ENCODE measurements around the gene GLIS2. TPM values are rescaled to one million over a fixed set of nuclear protein-coding genes. Genes with fewer than 3 reads are reported as not detected.

GLIS2 gene
- total and polyA plus RNA-seq, 4 donors, result 0.68 to 1.4 (median 1.1) TPM

DNA sequence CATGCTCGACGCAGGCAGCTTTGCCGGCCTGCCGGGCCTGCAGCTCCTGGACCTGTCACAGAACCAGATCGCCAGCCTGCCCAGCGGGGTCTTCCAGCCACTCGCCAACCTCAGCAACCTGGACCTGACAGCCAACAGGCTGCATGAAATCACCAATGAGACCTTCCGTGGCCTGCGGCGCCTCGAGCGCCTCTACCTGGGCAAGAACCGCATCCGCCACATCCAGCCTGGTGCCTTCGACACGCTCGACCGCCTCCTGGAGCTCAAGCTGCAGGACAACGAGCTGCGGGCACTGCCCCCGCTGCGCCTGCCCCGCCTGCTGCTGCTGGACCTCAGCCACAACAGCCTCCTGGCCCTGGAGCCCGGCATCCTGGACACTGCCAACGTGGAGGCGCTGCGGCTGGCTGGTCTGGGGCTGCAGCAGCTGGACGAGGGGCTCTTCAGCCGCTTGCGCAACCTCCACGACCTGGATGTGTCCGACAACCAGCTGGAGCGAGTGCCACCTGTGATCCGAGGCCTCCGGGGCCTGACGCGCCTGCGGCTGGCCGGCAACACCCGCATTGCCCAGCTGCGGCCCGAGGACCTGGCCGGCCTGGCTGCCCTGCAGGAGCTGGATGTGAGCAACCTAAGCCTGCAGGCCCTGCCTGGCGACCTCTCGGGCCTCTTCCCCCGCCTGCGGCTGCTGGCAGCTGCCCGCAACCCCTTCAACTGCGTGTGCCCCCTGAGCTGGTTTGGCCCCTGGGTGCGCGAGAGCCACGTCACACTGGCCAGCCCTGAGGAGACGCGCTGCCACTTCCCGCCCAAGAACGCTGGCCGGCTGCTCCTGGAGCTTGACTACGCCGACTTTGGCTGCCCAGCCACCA lies 65.4 kb downstream of the GLIS2 start:
- WGBS, result 80% methylated on average over 59 of the region's 59 CpGs
- Histone ChIP-seq H3K9ac (ENCODE audit: low read depth in 1 of 2, low read length in 2 of 2) (no peak overlapping the region), H3K27ac (ENCODE audit: low read depth in 1 of 2, low read length in 2 of 2) (no peak overlapping the region), H3K4me1 (ENCODE audit: control insufficient read depth in 4 of 4, insufficient read depth in 4 of 4, low read length in 3 of 4) (peaks cover 9 to 41% (median 30%) of the 10 kb centered on the region in 4 donors), H3K27me3 (ENCODE audit: control insufficient read depth in 4 of 4, insufficient read depth in 4 of 4, low read length in 3 of 4) (no peaks in the 10 kb centered on the region), H3K9me3 (ENCODE audit: control insufficient read depth in 4 of 4, low read length in 3 of 4) (no peaks in the 10 kb centered on the region), H3K36me3 (ENCODE audit: control insufficient read depth in 4 of 4, insufficient read depth in 3 of 4, low read depth in 1 of 4, low read length in 3 of 4) (peaks cover 0 to 17% (median 7%) of the 10 kb centered on the region in 4 donors), H3K4me3 (ENCODE audit: low read depth in 1 of 3, low read length in 3 of 3) (no peak overlapping the region)
- TF ChIP-seq NR2F2 (IDR thresholded peaks at IDR 0.05) (no peak), RAD21 (IDR thresholded peaks at IDR 0.05) (no peak), EGR1 (IDR thresholded peaks at IDR 0.05; ENCODE audit: low read depth in 2 of 2) (no peak), GABPA (IDR thresholded peaks at IDR 0.05 in 1 of 2, conservative IDR thresholded peaks at IDR 0.05 in 1 of 2) (no peak)
- DNase-seq (ENCODE audit: low spot score), result no peak

DNA sequence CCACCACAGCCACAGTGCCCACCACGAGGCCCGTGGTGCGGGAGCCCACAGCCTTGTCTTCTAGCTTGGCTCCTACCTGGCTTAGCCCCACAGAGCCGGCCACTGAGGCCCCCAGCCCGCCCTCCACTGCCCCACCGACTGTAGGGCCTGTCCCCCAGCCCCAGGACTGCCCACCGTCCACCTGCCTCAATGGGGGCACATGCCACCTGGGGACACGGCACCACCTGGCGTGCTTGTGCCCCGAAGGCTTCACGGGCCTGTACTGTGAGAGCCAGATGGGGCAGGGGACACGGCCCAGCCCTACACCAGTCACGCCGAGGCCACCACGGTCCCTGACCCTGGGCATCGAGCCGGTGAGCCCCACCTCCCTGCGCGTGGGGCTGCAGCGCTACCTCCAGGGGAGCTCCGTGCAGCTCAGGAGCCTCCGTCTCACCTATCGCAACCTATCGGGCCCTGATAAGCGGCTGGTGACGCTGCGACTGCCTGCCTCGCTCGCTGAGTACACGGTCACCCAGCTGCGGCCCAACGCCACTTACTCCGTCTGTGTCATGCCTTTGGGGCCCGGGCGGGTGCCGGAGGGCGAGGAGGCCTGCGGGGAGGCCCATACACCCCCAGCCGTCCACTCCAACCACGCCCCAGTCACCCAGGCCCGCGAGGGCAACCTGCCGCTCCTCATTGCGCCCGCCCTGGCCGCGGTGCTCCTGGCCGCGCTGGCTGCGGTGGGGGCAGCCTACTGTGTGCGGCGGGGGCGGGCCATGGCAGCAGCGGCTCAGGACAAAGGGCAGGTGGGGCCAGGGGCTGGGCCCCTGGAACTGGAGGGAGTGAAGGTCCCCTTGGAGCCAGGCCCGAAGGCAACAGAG lies 66.3 kb downstream of the GLIS2 start:
- Histone ChIP-seq H3K27me3 (ENCODE audit: control insufficient read depth in 4 of 4, insufficient read depth in 4 of 4, low read length in 3 of 4) (no peaks in the 10 kb centered on the region), H3K9ac (ENCODE audit: low read depth in 1 of 2, low read length in 2 of 2) (no peak overlapping the region), H3K36me3 (ENCODE audit: control insufficient read depth in 4 of 4, insufficient read depth in 3 of 4, low read depth in 1 of 4, low read length in 3 of 4) (peaks cover 0 to 17% (median 7%) of the 10 kb centered on the region in 4 donors), H3K27ac (ENCODE audit: low read depth in 1 of 2, low read length in 2 of 2) (no peak overlapping the region), H3K4me3 (ENCODE audit: low read depth in 1 of 3, low read length in 3 of 3) (no peak overlapping the region), H3K9me3 (ENCODE audit: control insufficient read depth in 4 of 4, low read length in 3 of 4) (no peaks in the 10 kb centered on the region), H3K4me1 (ENCODE audit: control insufficient read depth in 4 of 4, insufficient read depth in 4 of 4, low read length in 3 of 4) (peaks cover 2 to 33% (median 22%) of the 10 kb centered on the region in 4 donors)
- WGBS, result 86% methylated on average over 55 of the region's 55 CpGs
- no peak for DNase-seq (ENCODE audit: low spot score)
- TF ChIP-seq, protein P1, sequence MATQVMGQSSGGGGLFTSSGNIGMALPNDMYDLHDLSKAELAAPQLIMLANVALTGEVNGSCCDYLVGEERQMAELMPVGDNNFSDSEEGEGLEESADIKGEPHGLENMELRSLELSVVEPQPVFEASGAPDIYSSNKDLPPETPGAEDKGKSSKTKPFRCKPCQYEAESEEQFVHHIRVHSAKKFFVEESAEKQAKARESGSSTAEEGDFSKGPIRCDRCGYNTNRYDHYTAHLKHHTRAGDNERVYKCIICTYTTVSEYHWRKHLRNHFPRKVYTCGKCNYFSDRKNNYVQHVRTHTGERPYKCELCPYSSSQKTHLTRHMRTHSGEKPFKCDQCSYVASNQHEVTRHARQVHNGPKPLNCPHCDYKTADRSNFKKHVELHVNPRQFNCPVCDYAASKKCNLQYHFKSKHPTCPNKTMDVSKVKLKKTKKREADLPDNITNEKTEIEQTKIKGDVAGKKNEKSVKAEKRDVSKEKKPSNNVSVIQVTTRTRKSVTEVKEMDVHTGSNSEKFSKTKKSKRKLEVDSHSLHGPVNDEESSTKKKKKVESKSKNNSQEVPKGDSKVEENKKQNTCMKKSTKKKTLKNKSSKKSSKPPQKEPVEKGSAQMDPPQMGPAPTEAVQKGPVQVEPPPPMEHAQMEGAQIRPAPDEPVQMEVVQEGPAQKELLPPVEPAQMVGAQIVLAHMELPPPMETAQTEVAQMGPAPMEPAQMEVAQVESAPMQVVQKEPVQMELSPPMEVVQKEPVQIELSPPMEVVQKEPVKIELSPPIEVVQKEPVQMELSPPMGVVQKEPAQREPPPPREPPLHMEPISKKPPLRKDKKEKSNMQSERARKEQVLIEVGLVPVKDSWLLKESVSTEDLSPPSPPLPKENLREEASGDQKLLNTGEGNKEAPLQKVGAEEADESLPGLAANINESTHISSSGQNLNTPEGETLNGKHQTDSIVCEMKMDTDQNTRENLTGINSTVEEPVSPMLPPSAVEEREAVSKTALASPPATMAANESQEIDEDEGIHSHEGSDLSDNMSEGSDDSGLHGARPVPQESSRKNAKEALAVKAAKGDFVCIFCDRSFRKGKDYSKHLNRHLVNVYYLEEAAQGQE (IDR thresholded peaks at IDR 0.05), result no peak
- TF ChIP-seq NR2F2 (IDR thresholded peaks at IDR 0.05), result no peak

DNA sequence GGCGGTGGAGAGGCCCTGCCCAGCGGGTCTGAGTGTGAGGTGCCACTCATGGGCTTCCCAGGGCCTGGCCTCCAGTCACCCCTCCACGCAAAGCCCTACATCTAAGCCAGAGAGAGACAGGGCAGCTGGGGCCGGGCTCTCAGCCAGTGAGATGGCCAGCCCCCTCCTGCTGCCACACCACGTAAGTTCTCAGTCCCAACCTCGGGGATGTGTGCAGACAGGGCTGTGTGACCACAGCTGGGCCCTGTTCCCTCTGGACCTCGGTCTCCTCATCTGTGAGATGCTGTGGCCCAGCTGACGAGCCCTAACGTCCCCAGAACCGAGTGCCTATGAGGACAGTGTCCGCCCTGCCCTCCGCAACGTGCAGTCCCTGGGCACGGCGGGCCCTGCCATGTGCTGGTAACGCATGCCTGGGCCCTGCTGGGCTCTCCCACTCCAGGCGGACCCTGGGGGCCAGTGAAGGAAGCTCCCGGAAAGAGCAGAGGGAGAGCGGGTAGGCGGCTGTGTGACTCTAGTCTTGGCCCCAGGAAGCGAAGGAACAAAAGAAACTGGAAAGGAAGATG lies 67.0 kb downstream of the GLIS2 start:
- Histone ChIP-seq H3K36me3 (ENCODE audit: control insufficient read depth in 4 of 4, insufficient read depth in 3 of 4, low read depth in 1 of 4, low read length in 3 of 4) (peaks cover 0 to 17% (median 7%) of the 10 kb centered on the region in 4 donors), H3K27me3 (ENCODE audit: control insufficient read depth in 4 of 4, insufficient read depth in 4 of 4, low read length in 3 of 4) (no peaks in the 10 kb centered on the region), H3K4me3 (ENCODE audit: low read depth in 1 of 3, low read length in 3 of 3) (no peak overlapping the region), H3K9ac (ENCODE audit: low read depth in 1 of 2, low read length in 2 of 2) (no peak overlapping the region), H3K9me3 (ENCODE audit: control insufficient read depth in 4 of 4, low read length in 3 of 4) (no peaks in the 10 kb centered on the region), H3K4me1 (ENCODE audit: control insufficient read depth in 4 of 4, insufficient read depth in 4 of 4, low read length in 3 of 4) (peaks cover 0 to 27% (median 16%) of the 10 kb centered on the region in 4 donors), H3K27ac (ENCODE audit: low read depth in 1 of 2, low read length in 2 of 2) (no peak overlapping the region)
- DNase-seq (ENCODE audit: low spot score), result no peak
- TF ChIP-seq YY1 (IDR thresholded peaks at IDR 0.05) (no peak), FOXA2 (IDR thresholded peaks at IDR 0.05) (no peak), RAD21 (IDR thresholded peaks at IDR 0.05) (no peak), SP1 (IDR thresholded peaks at IDR 0.05) (no peak), RXRA (IDR thresholded peaks at IDR 0.05) (no peak), JUND (IDR thresholded peaks at IDR 0.05) (no peak), HNF4A (conservative IDR thresholded peaks at IDR 0.05) (no peak), HNF4G (IDR thresholded peaks at IDR 0.05) (no peak), EGR1 (IDR thresholded peaks at IDR 0.05; ENCODE audit: low read depth in 2 of 2) (no peak), NR2F2 (IDR thresholded peaks at IDR 0.05) (no peak)
- TF ChIP-seq, protein P2, sequence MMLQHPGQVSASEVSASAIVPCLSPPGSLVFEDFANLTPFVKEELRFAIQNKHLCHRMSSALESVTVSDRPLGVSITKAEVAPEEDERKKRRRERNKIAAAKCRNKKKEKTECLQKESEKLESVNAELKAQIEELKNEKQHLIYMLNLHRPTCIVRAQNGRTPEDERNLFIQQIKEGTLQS (IDR thresholded peaks at IDR 0.05), result no peak
- TF ChIP-seq, protein P3, sequence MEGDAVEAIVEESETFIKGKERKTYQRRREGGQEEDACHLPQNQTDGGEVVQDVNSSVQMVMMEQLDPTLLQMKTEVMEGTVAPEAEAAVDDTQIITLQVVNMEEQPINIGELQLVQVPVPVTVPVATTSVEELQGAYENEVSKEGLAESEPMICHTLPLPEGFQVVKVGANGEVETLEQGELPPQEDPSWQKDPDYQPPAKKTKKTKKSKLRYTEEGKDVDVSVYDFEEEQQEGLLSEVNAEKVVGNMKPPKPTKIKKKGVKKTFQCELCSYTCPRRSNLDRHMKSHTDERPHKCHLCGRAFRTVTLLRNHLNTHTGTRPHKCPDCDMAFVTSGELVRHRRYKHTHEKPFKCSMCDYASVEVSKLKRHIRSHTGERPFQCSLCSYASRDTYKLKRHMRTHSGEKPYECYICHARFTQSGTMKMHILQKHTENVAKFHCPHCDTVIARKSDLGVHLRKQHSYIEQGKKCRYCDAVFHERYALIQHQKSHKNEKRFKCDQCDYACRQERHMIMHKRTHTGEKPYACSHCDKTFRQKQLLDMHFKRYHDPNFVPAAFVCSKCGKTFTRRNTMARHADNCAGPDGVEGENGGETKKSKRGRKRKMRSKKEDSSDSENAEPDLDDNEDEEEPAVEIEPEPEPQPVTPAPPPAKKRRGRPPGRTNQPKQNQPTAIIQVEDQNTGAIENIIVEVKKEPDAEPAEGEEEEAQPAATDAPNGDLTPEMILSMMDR (IDR thresholded peaks at IDR 0.05; ENCODE audit: low read depth, low read length, missing input control), result no peak
- TF ChIP-seq, protein P1 (IDR thresholded peaks at IDR 0.05), result no peak
- WGBS, result 88% methylated on average over 21 of the region's 21 CpGs

All from liver (tissue), 9 donors.